GM18499 (cell line): ENCODE measurements around the gene CBL.

ENCODE experiments used
- ATAC-seq: cut with Tn5 transposase; IDR thresholded peaks from one replicate; pipeline ENCODE4 v1.9.1; 2021; ENCODE audit warnings: moderate number of reproducible peaks; ENCODE audit not compliant: insufficient read depth, unreplicated experiment

CBL gene

GRCh38 chr11:119340335-119341221 is 134.4 kb downstream of the CBL start, which contains the start of gene C1QTNF5:
TSS of gene C1QTNF5 (minus strand) at chr11:119340883. CDS start at chr11:119340397, 486 bp downstream.
- no peak for ATAC-seq

DNA sequence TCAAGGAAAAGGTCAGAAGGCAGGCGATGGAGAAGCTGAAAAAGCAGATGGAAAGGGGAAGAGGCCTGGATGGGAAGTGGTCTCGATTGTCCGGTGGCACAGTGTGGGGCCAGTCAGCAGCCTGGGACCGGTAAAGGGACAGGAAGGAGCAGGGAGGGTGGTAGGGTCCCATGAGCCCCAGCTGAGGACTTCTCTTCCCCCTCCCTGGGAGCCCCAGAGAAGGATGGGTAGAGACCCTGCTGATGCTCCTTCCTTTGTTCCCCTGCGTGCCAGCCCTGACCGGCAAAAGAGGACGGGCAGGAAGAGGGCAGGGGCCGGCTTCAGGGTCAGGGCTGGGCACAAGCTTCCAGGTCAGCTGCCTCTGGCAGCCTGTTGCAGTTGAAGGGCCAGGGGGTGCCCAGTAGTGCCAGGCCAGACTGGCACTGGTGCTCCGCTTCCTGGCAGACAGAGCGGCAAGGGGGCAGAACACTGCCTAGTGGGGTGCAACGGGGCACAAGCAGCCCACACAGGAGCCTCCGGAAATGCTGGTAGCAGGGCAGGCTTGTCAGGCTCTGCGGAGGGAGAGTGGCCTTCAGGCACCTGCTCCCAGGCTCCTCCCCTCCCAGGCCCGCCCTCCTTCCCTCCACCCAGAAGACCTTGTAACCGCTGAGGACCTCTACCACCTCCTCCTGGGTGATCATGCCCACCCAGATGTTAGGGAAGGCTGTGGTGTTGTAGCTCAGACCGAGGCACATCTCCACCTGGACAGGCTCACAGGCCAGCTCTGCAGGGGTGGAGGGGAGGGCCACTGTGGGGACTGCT is 135.3 kb downstream of the CBL start:
- ATAC-seq: no peak

DNA sequence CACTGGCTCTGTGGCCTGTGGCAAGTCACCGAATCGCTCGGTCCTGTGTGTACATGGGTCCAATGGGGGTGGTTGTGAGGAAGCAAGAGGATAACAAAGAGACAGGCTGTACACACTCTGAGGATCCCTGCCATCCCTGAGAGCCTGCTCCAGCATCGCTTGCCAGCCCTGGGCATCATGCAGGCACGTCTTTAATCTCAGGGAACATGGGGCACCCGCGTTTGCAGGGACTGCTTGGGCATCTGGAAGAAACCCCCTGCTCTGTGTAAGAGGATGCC is 135.8 kb downstream of the CBL start:
- ATAC-seq: no peak

DNA sequence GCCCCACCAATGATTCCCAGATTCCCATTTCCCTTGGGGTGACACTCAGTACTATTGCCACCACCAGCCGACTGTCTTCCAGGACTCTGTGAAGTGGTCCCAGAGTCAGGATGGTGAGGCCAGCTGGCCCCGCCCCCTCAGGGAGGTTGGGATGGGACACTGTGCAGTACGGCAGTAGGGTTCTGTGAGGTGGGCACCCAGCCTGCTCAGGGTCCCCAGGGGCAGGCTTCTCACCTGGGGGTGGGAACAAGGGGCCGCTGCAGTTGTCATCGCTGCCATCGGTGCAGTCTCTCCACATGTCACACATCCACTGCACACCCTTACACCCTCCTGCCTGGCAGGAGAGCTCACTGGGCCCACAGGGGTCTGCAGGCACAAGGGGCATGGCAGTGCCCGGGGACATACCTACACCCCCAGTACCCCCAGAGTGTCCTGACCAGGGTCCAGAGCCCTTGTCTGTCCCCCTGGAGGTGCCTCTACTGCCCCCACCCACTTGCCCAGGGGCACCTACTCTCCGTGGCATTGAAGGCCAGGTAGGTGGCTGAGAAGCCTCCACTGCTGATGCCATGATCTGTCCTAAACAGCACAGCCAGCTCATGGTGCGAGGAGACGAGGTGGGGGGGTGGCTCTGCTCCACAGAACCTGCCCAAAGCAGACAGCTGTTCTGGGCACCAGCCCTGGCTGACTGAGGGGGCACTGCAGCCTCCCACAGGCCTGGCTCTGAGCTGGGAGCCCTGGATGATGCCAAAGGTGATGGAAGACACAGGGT is 136.4 kb downstream of the CBL start:
- no peak for ATAC-seq

GRCh38 chr11:119343726-119344125 is 137.6 kb downstream of the CBL start:
- ATAC-seq: no peak

- no peak for ATAC-seq
These were observed 138.3 kb downstream of the CBL start for GRCh38 chr11:119344291-119345010.

GRCh38 chr11:119345685-119346084 is 139.5 kb downstream of the CBL start:
- ATAC-seq: no peak

DNA sequence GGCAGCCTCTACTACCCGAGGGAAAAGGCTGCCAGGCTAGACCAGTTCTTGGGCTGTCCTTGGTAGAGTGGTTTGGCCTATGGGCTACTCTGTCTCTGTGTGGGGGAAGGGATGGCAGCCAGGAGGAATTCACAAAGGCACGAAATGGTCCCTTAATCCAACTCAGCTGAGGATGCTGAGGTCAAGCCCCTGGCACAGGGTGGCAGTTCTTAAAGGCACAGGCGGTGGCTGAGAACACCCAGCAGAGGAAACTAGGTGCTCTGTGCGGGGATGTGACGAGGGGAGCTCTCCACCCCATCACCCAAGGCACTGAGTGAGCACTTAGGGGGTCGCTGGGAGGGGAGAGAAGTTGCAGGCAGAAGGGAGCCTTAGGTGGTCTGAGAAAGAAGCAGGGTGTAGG is 140.5 kb downstream of the CBL start, which contains the start of gene MFRP:
MFRP (minus strand) TSS at position 101 of the 400 bp plus-strand sequence. CDS start 192 bp downstream, outside the sequence.
- no peak for ATAC-seq

GRCh38 chr11:119347242-119347641 is 141.1 kb downstream of the CBL start:
- no peak for ATAC-seq

GRCh38 chr11:119347940-119348605 is 141.9 kb downstream of the CBL start:
- ATAC-seq: no peak

DNA sequence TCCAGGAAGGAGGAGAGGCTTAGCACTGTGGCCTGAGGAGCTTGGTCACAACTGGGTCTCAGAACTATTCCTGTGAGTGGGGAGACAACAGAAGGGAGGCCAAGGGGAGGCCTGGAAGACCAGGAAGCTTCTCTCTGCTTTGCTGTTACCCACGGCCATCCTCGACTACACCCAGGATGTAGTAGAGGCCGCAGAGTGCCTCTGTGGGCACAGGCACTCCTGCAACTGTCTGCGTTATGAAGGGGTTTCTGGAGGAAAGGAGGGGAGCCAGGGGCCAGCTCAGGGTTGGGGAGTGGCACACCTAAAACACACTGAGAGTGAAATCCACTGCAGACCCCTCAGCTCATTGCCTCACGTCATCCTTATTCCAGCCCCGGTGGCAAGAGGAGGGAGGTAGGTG is 144.2 kb downstream of the CBL start:
- no peak for ATAC-seq

DNA sequence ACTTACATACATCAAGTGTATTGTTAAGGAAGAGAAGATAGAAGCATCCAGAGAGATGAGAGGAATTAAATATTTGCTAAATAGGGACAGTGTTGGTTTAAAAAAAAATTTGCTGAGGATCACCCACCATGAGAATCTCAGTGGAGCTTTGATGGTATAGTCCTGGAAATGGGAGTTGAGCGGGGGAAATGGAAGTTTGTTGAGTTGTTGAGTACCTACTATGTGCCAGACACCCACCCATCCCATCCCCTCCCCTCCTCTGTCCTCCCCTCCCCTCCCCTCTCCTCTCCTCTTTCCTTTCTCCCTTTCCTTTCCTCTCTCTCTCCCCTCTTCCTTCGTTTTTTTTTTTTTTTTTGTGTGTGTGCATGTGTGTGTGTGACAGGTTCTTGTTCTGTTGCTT is 145.1 kb downstream of the CBL start:
- ATAC-seq: no peak

DNA sequence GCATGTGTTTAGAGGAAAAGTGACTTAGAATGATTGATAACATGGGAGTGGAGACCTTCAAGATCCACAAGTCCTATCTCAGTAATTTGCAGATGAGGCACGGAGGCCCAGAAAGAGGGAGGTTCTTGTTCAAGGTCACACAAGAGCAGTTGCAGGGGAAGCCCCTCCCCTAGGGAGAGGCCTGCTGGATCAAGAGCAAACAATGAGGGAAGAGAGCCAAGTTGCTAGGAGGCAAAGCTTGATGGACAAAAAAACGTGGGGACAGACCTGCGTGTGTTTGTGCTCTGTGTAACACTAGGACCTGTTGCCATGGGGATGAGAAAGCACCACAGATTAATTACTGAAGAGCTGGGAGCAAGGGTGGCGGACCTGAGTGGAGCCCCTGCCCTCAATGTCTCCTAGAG is 146.7 kb downstream of the CBL start:
- ATAC-seq: no peak

- no peak for ATAC-seq
These were observed 149.1 kb downstream of the CBL start for GRCh38 chr11:119355091-119355843.

GRCh38 chr11:119356349-119357031 is 150.4 kb downstream of the CBL start:
- ATAC-seq: no peak

GRCh38 chr11:119357074-119357473 is 150.9 kb downstream of the CBL start:
- ATAC-seq: no peak
